PFSK-1 (cell line): Measurements from ENCODE around the gene LHX4.

ENCODE experiments used
- FOXP2 ChIP-seq: optimal IDR thresholded peaks from 2 replicates; pipeline ENCODE3; 2011; ENCODE audit warnings: borderline replicate concordance, control low read depth, inconsistent platforms; ENCODE audit not compliant: insufficient read depth; ENCODE audit errors: extremely low read length, extremely low read depth
- POLR2AphosphoS5 ChIP-seq: IDR thresholded peaks from 2 replicates; pipeline ENCODE4 v1.6.1; 2012; ENCODE audit warnings: low read depth, mild to moderate bottlenecking, control low read depth, low read length, moderate library complexity
- SIN3A ChIP-seq: IDR thresholded peaks from 2 replicates; pipeline ENCODE4 v1.6.1; 2012; ENCODE audit warnings: mild to moderate bottlenecking, low read length, moderate library complexity, borderline replicate concordance; ENCODE audit not compliant: insufficient read depth
- TAF1 ChIP-seq: IDR thresholded peaks from 2 replicates; pipeline ENCODE4 v1.6.1; 2012; ENCODE audit warnings: low read length, control low read depth, borderline replicate concordance; ENCODE audit not compliant: insufficient read depth
- TF ChIP-seq, protein P1 (sequence below), 2 experiments: IDR thresholded peaks; 2 replicates each; pipeline versions ENCODE4 v1.6.1 to v1.8.0; 2011 to 2012; ENCODE audit warnings: low read depth in 2 of 2, low read length in 2 of 2, control low read depth in 1 of 2, inconsistent platforms in 1 of 2, mild to moderate bottlenecking in 1 of 2, moderate library complexity in 1 of 2; ENCODE audit not compliant: insufficient read depth in 1 of 2

The LHX4 gene

DNA sequence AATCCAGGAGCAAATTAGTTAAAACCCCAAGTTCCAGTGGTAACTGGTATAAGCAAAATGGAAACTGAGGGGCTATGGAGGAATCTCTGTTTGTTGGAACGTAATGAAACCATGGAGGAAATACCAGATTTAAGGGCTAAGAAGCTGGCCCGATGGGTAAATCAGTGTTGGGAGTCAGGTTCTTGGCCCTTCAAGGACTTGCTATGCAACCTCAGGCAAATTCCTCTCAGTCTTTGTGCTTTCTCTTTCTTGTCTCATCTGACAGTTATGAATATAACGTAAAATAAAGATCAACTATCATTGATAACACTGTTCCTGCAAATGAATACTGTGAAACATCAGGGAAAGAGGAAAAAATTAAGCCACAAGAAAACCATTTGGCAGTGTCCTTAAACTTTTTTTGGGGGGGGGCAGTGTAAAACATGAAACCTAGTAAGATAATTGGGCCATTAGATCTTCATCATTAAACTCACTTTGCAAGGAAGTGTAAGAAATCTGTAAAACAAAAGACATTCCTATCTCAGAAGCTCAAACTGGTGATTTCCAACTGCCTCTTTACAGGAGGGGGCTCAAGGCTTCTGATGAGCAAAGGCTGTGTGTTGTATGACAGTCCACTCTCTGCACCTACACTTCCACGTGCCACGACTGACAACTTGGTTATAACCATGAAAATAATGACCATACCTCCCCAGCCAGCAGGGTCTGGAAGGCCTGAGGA lies 47.6 kb downstream of the LHX4 start:
- no peak for TF ChIP-seq TAF1
- no peak for TF ChIP-seq FOXP2
- TF ChIP-seq POLR2AphosphoS5 = no peak
- no peak for TF ChIP-seq SIN3A

DNA sequence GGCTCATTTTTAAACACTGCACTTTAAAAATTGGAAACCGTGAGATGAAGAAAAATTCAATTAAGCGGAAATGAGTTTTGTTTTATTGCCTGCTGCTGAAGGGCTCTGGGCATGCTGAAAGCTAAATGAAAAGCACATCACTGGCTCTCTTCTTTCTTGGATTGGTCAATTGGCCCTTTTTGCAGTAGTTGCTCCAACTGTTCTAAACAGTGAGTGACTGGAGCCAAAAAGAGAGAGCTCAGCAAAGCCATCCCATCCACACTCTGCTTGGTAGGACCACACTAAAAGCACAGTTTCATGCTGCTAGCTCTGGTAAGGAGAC lies 48.1 kb downstream of the LHX4 start:
- TF ChIP-seq POLR2AphosphoS5 (no peak), FOXP2 (no peak), TAF1 (no peak), SIN3A (no peak)
- TF ChIP-seq, protein P1, sequence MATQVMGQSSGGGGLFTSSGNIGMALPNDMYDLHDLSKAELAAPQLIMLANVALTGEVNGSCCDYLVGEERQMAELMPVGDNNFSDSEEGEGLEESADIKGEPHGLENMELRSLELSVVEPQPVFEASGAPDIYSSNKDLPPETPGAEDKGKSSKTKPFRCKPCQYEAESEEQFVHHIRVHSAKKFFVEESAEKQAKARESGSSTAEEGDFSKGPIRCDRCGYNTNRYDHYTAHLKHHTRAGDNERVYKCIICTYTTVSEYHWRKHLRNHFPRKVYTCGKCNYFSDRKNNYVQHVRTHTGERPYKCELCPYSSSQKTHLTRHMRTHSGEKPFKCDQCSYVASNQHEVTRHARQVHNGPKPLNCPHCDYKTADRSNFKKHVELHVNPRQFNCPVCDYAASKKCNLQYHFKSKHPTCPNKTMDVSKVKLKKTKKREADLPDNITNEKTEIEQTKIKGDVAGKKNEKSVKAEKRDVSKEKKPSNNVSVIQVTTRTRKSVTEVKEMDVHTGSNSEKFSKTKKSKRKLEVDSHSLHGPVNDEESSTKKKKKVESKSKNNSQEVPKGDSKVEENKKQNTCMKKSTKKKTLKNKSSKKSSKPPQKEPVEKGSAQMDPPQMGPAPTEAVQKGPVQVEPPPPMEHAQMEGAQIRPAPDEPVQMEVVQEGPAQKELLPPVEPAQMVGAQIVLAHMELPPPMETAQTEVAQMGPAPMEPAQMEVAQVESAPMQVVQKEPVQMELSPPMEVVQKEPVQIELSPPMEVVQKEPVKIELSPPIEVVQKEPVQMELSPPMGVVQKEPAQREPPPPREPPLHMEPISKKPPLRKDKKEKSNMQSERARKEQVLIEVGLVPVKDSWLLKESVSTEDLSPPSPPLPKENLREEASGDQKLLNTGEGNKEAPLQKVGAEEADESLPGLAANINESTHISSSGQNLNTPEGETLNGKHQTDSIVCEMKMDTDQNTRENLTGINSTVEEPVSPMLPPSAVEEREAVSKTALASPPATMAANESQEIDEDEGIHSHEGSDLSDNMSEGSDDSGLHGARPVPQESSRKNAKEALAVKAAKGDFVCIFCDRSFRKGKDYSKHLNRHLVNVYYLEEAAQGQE (IDR thresholded peaks at IDR 0.05; ENCODE audit: insufficient read depth in 1 of 2, low read depth in 2 of 2, low read length in 2 of 2) = no peak

DNA sequence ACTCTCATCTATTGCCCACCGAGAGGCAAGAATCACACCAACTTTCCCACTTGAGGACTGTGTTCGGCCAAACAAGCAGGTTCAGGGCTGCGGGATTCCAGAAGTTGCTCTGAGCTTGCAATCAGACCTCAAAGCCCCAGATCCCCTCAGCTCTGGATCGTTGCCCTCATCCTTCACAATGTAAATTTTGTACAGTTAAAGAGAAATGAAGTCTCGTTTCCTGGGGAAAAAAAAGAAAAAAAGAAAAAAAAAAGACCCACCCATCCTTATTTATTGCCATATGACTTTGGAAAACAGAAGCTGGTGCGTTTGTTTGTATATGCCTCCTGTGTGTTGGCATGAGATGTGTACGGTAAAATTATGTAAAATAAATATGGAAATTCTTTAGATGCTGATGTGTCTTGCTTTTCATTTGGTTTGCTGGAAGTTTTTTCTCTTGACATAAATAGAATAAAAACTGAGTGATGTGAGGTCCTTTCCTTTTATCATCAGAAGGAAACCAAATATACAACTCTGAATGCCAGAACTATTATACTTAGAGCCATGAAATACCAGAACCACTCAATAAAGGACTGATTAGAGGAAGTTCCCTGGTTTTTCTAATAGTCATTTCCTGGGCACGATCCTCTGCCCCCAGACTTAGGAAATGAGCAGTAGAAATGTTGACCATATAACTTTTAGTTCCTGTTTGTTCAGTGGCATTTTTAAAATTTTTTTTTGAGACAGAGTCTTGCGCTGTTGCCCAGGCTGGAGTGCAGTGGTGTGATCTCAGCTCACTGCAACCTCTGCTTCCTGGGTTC lies 48.7 kb downstream of the LHX4 start:
- TF ChIP-seq POLR2AphosphoS5 (no peak), TAF1 (no peak), FOXP2 (no peak), SIN3A (no peak)
- TF ChIP-seq, protein P1 (IDR thresholded peaks at IDR 0.05; ENCODE audit: insufficient read depth in 1 of 2, low read depth in 2 of 2, low read length in 2 of 2) = no peak

DNA sequence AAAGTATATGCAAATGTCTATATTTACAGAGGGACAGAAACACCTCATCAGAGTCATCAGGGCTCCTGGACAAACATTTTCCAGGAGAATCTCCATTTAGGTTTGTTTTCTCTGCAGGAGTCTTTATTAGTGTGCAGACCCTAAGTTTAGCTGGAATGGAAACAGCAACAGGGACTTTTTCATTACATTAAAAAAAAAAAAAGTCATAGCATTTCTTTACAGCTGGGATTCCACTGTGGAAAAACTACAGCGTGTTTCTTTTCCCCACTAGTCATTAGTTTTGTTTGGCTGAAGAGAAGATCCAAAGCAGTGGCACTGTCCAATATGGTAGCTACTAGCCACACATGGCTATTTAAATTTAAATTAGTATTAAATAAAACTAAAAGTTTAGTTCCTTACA lies 49.6 kb downstream of the LHX4 start:
- no peak for TF ChIP-seq FOXP2
- TF ChIP-seq POLR2AphosphoS5 = no peak

DNA sequence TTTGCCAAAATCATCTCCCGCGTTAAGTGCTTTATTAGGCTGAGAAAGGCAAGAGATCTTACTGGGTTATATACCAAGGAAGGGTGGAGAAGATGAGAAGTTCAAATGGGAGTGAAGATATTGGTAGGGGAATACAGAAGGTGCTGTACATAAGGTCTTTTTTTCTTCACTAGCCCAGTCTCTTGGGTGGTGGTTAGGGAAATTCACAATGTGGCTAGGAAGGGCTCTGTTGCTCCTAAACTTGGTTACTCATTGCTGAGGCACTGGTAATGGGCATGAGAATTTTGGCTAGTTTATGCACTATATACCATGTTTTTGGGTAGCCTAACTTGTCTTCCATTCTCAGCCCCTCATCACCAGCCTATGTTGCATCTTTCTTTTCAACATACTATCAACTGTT lies 50.6 kb downstream of the LHX4 start:
- TF ChIP-seq, protein P1 (IDR thresholded peaks at IDR 0.05; ENCODE audit: insufficient read depth in 1 of 2, low read depth in 2 of 2, low read length in 2 of 2) = no peak
- no peak for TF ChIP-seq POLR2AphosphoS5
- no peak for TF ChIP-seq FOXP2
- TF ChIP-seq TAF1 = no peak
- TF ChIP-seq SIN3A = no peak

DNA sequence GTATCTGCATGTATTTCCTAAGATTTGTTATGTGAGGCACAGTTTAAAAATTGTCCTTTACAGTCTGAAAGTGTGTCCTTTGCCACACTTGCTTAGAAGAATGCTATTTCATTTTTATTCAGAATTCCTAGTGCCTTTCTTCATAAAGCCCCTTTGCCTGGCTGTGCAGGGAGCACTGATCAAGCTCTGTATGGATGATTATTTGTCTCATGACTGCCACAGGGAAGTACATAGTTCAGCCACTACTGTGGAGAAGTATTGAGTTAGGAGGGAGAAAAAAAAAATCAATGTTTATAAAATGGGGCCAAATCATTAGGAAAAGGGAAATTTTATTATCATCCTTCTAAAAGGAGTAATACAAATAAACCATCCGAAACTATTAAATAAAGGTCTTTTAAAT lies 51.4 kb downstream of the LHX4 start:
- no peak for TF ChIP-seq POLR2AphosphoS5
- TF ChIP-seq, protein P1 (IDR thresholded peaks at IDR 0.05; ENCODE audit: insufficient read depth in 1 of 2, low read depth in 2 of 2, low read length in 2 of 2) = no peak
- TF ChIP-seq FOXP2 = no peak
- TF ChIP-seq TAF1 = no peak
- TF ChIP-seq SIN3A = no peak
